ENCODE results near the gene MTHFS.
A peak's percentile ranks its signal among the peaks of the same experiment; 100 is the strongest.
"Not testable (repeated sequence)": the region's sequence is repeated elsewhere in the genome, so short reads cannot be mapped to it uniquely, and the experiment has no call there.

Gene MTHFS

DNA sequence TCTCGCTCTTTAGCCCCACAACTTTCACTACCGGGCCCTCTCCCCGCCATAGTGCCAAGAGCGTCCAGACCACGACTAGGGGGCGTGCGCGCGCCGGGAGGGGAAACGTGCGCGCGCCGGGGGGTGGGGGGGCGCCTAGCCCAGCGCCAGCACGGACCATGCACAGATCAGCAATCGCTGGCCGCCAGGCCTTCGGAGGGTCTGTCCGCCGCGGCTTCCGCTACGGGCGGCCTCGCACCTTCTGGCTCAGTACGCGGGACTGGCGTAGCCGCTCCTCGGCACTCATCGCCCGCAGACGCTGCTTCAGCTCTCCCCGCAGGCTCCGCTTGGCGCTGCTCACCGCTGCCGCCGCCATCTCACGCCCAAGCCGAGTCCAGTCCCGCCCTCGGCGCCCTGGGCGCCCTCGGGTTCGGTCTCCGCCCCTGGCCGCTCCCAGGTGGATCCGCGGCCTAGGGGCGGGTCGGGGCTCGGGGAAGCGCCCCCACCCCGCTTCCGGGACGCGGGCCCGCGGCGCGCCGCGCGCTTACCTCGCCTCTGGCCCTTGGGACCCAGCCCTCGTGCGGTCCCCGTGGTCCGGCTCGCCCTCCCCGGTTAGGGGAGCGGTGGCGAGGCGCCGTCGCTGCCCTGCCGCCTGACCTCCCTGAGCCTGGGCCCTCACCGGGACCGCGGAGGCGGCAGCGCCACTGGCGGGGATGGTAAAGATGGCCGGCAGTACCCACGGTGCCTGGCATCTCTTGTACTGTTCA lies at the start of gene MTHFS:
Gene MTHFS, minus strand, starts transcription at position 381 of the 746 bp plus-strand sequence. Its CDS starts 26 bp downstream, at position 355.
- Histone ChIP-seq H3K9me3 (ENCODE audit: control insufficient read depth, insufficient read depth, low read length) (no peaks in the 10 kb centered on the region), H3K36me3 (ENCODE audit: control insufficient read depth, insufficient read depth, low read length) (no peaks in the 10 kb centered on the region), H3K27ac (ENCODE audit: low read length) (no peak within 1 kb of the TSS), H3K4me1 (ENCODE audit: control insufficient read depth, insufficient read depth, low read length) (peaks cover 1% of the 10 kb centered on the region; the same call in 1 of the 2 replicates), H3K27me3 (ENCODE audit: control insufficient read depth, insufficient read depth, low read length) (no peaks in the 10 kb centered on the region), H3K4me3 (ENCODE audit: low read length) (peak within 1 kb of the TSS; percentile 85)
- DNase-seq (ENCODE audit: low read depth, low spot score), result peak; percentile 52
- no CpG with 5 or more reads among the region's 90 CpGs for WGBS (ENCODE audit: insufficient coverage, insufficient read length)

DNA sequence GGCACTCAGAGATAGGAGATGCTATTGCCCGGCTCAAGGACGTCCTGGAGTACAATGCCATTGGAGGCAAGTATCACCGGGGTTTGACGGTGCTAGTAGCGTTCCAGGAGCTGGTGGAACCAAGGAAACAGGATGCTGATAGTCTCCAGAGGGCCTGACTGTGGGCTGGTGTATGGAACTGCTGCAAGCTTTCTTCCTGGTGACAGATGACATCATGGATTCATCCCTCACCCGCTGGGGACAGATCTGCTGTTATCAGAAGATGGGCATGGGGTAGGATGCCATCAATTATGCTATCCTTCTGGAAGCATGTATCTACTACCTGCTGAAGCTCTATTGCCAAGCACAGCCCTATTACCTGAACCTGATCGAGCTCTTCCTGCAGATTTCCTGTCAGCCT lies 47.8 kb upstream of the MTHFS start:
- no CpG with 5 or more reads among the region's 7 CpGs for WGBS (ENCODE audit: insufficient coverage, insufficient read length)
- H3K9me3 ChIP-seq (ENCODE audit: control insufficient read depth, insufficient read depth, low read length), result no peaks in the 10 kb centered on the region
- H3K27ac ChIP-seq (ENCODE audit: low read length), result no peak overlapping the region
- no peaks in the 10 kb centered on the region for H3K36me3 ChIP-seq (ENCODE audit: control insufficient read depth, insufficient read depth, low read length)
- no peaks in the 10 kb centered on the region for H3K4me1 ChIP-seq (ENCODE audit: control insufficient read depth, insufficient read depth, low read length)
- H3K27me3 ChIP-seq (ENCODE audit: control insufficient read depth, insufficient read depth, low read length), result no peaks in the 10 kb centered on the region
- H3K4me3 ChIP-seq (ENCODE audit: low read length), result no peak overlapping the region
- DNase-seq (ENCODE audit: low read depth, low spot score), result no peak

DNA sequence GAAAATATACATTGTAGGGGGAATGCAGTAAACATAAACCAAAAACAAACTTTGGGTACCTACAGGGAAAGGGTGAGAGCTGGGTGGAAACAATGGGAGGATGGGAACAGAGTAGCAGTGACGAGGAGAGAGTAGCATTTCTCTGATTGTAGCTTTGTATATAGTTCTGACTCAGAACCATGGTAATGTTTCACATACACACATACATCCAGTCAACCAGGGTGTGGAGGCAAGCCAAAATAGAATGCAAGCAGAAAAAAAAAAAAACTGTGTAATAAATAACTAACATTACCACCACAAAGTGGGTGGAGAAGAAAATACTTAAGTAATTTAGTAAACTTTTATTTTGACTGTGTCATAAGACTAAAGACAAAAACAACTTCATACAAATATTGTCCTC lies 47.0 kb upstream of the MTHFS start:
- Histone ChIP-seq H3K4me3 (ENCODE audit: low read length) (no peak overlapping the region), H3K4me1 (ENCODE audit: control insufficient read depth, insufficient read depth, low read length) (no peaks in the 10 kb centered on the region), H3K36me3 (ENCODE audit: control insufficient read depth, insufficient read depth, low read length) (no peaks in the 10 kb centered on the region), H3K27ac (ENCODE audit: low read length) (no peak overlapping the region), H3K27me3 (ENCODE audit: control insufficient read depth, insufficient read depth, low read length) (no peaks in the 10 kb centered on the region), H3K9me3 (ENCODE audit: control insufficient read depth, insufficient read depth, low read length) (no peaks in the 10 kb centered on the region)
- DNase-seq (ENCODE audit: low read depth, low spot score), result no peak
- no CpG with 5 or more reads among the region's 1 CpG for WGBS (ENCODE audit: insufficient coverage, insufficient read length)

DNA sequence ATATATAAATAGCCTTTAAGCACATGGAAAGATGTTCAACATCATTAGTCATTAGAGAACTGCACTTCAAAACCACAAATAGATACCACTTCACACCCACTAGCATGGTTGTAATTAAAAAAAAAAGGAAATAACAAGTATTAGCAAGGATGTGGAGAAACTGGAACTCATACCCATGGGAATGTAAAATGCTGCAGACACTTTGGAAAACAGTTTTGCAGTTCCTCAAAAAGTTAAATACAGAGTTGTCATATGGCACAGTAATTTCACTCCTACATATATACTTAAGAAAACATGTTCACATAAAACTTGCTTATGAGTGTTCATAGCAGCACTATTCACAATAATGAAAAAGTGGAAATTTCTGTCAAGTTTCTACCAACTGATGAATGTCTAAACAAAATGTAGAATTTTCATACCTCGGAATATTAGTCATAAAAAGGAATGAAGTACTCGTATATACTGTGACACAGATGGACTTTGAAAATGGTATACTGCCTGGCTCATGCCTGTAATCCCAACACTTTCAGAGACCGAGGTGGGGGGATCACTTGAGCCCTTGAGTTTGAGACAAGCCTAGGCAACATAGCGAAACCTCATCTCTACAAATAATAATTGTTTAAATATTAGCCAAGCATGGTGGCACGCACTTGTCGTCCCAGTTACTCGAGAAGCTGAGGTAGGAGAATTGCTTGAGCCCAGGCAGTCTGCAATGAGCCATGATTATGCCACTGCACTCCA lies 46.1 kb upstream of the MTHFS start:
- Histone ChIP-seq H3K9me3 (ENCODE audit: control insufficient read depth, insufficient read depth, low read length) (no peaks in the 10 kb centered on the region), H3K4me3 (ENCODE audit: low read length) (no peak overlapping the region), H3K27me3 (ENCODE audit: control insufficient read depth, insufficient read depth, low read length) (no peaks in the 10 kb centered on the region), H3K36me3 (ENCODE audit: control insufficient read depth, insufficient read depth, low read length) (no peaks in the 10 kb centered on the region), H3K4me1 (ENCODE audit: control insufficient read depth, insufficient read depth, low read length) (no peaks in the 10 kb centered on the region), H3K27ac (ENCODE audit: low read length) (no peak overlapping the region)
- no CpG with 5 or more reads among the region's 7 CpGs for WGBS (ENCODE audit: insufficient coverage, insufficient read length)
- DNase-seq (ENCODE audit: low read depth, low spot score), result no peak

DNA sequence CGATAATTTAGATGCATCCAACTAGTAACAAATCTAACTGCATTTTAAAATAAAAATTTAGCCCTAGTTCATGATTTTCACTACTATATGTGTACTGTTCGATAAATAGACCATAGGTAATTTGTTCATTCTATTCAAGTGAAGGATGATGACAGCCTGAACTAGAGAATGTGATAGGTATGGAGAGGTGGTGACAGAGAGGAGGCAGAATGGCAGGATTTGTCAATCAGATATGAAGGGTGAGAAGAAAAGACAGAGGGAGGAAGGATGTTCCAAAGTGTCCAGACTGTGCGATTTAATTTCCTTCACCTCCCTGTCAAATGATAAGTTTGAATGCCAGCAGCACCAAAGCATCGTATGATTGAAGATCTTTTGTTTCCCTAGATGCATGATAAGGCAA lies 42.6 kb upstream of the MTHFS start:
- Histone ChIP-seq H3K36me3 (ENCODE audit: control insufficient read depth, insufficient read depth, low read length) (no peaks in the 10 kb centered on the region), H3K27ac (ENCODE audit: low read length) (no peak overlapping the region), H3K4me1 (ENCODE audit: control insufficient read depth, insufficient read depth, low read length) (no peaks in the 10 kb centered on the region), H3K4me3 (ENCODE audit: low read length) (no peak overlapping the region), H3K9me3 (ENCODE audit: control insufficient read depth, insufficient read depth, low read length) (no peaks in the 10 kb centered on the region), H3K27me3 (ENCODE audit: control insufficient read depth, insufficient read depth, low read length) (no peaks in the 10 kb centered on the region)
- WGBS (ENCODE audit: insufficient coverage, insufficient read length), result no CpG with 5 or more reads among the region's 4 CpGs
- DNase-seq (ENCODE audit: low read depth, low spot score), result no peak

DNA sequence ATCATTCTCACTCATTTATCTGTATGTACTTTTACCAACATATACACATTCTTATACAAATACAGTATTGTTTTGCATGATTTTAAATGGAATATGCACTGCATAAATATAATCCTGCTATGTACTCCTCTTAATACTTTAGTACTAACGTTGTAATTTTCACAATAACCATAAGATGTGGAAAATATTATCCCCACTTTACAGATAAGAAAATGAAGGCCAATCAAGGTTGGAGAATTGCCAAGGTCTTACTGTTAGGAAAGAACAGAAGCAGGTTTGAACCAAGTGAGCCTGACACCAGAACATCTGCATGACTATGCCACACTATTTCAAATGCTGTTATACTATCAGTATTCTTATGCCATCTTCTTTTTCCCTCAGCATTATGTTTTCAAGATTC lies 41.3 kb upstream of the MTHFS start:
- no CpG with 5 or more reads among the region's 1 CpG for WGBS (ENCODE audit: insufficient coverage, insufficient read length)
- Histone ChIP-seq H3K4me1 (ENCODE audit: control insufficient read depth, insufficient read depth, low read length) (no peaks in the 10 kb centered on the region), H3K9me3 (ENCODE audit: control insufficient read depth, insufficient read depth, low read length) (no peaks in the 10 kb centered on the region), H3K36me3 (ENCODE audit: control insufficient read depth, insufficient read depth, low read length) (no peaks in the 10 kb centered on the region), H3K27me3 (ENCODE audit: control insufficient read depth, insufficient read depth, low read length) (no peaks in the 10 kb centered on the region), H3K27ac (ENCODE audit: low read length) (no peak overlapping the region), H3K4me3 (ENCODE audit: low read length) (no peak overlapping the region)
- DNase-seq (ENCODE audit: low read depth, low spot score), result no peak

DNA sequence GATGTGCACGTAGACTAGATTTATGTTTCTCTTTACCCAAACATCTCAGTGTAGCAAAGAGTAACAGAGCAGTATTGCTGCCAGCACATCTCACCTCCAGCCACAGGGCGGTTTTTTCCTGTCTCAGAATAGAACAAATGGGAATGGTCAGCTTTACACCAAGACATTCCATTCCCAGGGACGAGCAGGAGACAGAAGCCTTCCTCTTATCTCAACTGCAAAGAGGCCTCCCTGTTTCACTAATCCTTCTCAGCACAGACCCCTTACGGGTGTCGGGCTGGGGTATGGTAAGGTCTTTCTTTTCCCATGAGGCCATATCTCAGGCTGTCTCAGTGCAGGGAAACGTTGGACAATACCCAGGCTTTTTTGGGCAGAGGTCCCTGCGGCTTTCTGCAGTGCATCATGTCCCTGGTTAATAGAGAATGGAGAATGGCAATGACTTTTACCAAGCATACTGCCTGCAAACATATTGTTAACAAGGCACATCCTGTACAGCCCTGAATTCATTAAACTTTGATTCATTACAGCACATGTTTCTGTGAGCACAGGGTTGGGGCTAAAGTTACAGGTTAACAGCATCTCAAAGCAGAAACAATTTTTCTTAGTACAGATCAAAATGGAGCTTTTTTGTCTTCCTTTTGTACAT lies 38.9 kb upstream of the MTHFS start:
- not testable (repeated sequence) for DNase-seq (ENCODE audit: low read depth, low spot score); H3K4me3 ChIP-seq (ENCODE audit: low read length)

DNA sequence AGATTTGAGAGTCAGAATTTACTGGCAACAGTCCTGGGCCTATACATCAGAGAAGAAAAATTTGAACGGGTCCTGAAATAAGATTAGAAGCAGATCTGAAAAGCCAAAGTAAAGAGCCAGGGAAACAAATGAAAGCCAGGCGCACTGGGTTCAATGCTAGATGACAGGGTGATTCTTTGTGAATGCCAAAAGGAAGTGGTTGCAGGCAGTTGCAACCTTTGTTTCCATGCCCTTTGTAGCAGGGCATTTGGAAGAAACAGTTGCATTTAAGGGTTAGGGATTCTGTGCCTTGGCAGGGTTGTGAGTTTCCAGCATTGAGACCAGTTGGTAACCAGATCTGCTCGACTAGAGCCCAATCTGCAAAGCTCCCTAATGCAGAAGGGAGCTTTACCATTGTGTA lies 36.4 kb upstream of the MTHFS start:
- H3K27ac ChIP-seq (ENCODE audit: low read length), result no peak overlapping the region
- H3K9me3 ChIP-seq (ENCODE audit: control insufficient read depth, insufficient read depth, low read length), result no peaks in the 10 kb centered on the region
- WGBS (ENCODE audit: insufficient coverage, insufficient read length), result no CpG with 5 or more reads among the region's 3 CpGs
- H3K27me3 ChIP-seq (ENCODE audit: control insufficient read depth, insufficient read depth, low read length), result no peaks in the 10 kb centered on the region
- H3K36me3 ChIP-seq (ENCODE audit: control insufficient read depth, insufficient read depth, low read length), result no peaks in the 10 kb centered on the region
- DNase-seq (ENCODE audit: low read depth, low spot score), result no peak
- no peaks in the 10 kb centered on the region for H3K4me1 ChIP-seq (ENCODE audit: control insufficient read depth, insufficient read depth, low read length)
- no peak overlapping the region for H3K4me3 ChIP-seq (ENCODE audit: low read length)

More for the DNA sequence above, 38.9 kb upstream of the MTHFS start:
- WGBS (ENCODE audit: insufficient coverage, insufficient read length), result no CpG with 5 or more reads among the region's 7 CpGs
- not testable (repeated sequence) for H3K4me1 ChIP-seq (ENCODE audit: control insufficient read depth, insufficient read depth, low read length); H3K9me3 ChIP-seq (ENCODE audit: control insufficient read depth, insufficient read depth, low read length); H3K27me3 ChIP-seq (ENCODE audit: control insufficient read depth, insufficient read depth, low read length); H3K27ac ChIP-seq (ENCODE audit: low read length); H3K36me3 ChIP-seq (ENCODE audit: control insufficient read depth, insufficient read depth, low read length)

DNA sequence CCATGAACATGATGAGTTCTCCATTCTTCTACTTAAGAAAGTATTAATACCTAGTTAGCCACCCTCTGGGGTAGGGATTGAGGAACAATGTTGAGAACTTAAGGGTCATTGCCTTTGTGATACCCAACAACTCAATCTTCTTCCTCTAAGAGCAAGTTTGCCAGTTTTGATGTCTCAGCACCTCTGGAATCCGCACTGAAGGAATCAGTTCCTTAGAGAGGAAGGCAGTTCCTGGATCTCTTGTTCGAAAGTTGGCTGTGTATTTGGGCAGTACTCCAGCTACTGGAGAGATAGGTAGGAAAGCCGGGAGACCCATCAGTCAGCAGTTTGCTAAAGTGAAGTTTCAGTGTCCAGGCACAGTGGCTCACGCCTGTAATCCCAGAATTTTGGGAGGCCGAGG lies 35.6 kb upstream of the MTHFS start:
- Histone ChIP-seq H3K27me3 (ENCODE audit: control insufficient read depth, insufficient read depth, low read length) (no peaks in the 10 kb centered on the region), H3K9me3 (ENCODE audit: control insufficient read depth, insufficient read depth, low read length) (no peaks in the 10 kb centered on the region), H3K36me3 (ENCODE audit: control insufficient read depth, insufficient read depth, low read length) (no peaks in the 10 kb centered on the region), H3K4me3 (ENCODE audit: low read length) (no peak overlapping the region), H3K4me1 (ENCODE audit: control insufficient read depth, insufficient read depth, low read length) (no peaks in the 10 kb centered on the region), H3K27ac (ENCODE audit: low read length) (no peak overlapping the region)
- no CpG with 5 or more reads among the region's 5 CpGs for WGBS (ENCODE audit: insufficient coverage, insufficient read length)
- no peak for DNase-seq (ENCODE audit: low read depth, low spot score)

DNA sequence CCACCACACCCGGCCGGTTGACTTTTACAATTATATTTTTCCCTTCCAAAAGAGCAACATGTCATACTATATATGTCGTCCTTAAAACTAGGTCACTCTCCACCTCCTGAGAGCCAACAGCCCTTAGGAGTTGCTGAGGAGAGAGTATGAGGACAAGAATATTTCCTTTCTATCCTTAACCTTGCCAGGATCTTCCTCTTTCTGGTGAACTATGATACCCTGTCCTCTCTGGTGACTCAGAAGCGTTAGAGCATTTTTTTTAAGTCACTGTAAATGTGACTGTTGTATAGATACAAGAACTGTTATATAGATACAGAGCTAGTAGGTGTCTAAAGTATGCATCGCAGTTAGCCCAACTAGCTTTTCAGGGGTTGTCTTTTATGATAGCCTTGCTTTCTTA lies 33.7 kb upstream of the MTHFS start:
- no peak for DNase-seq (ENCODE audit: low read depth, low spot score)
- WGBS (ENCODE audit: insufficient coverage, insufficient read length), result no CpG with 5 or more reads among the region's 5 CpGs
- Histone ChIP-seq H3K36me3 (ENCODE audit: control insufficient read depth, insufficient read depth, low read length) (no peaks in the 10 kb centered on the region), H3K4me3 (ENCODE audit: low read length) (no peak overlapping the region), H3K27me3 (ENCODE audit: control insufficient read depth, insufficient read depth, low read length) (no peaks in the 10 kb centered on the region), H3K9me3 (ENCODE audit: control insufficient read depth, insufficient read depth, low read length) (no peaks in the 10 kb centered on the region), H3K27ac (ENCODE audit: low read length) (no peak overlapping the region), H3K4me1 (ENCODE audit: control insufficient read depth, insufficient read depth, low read length) (no peaks in the 10 kb centered on the region)

Data from iPS DF 6.9 (cell line).